HG03280 (cell line): ENCODE data around the gene ZNFX1.

Experiments used
- ATAC-seq: cut with Tn5 transposase; IDR thresholded peaks from one replicate; pipeline ENCODE4 v1.9.1; 2021; ENCODE audit warnings: mild to moderate bottlenecking, moderate library complexity; ENCODE audit not compliant: unreplicated experiment

Gene ZNFX1

DNA sequence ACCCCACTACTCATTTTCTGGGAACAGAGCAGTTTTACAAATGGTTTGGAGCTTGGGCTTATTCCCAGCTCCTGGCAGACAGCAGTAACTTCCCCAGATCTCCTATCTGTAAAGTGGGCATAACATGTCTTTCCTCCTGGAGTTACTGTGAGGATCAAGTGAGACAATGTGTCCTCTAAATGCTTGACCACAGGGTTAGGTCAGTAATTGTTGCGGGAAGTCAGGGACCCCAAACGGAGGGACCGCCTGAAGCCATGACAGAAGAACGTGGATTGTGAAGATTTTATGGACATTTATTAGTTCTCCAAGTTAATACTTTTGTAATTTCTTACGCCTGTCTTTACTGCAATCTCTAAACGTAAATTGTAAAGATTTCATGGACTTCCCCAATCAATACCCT, 15.3 kb upstream of the ZNFX1 start:
- ATAC-seq = no peak

- no peak for ATAC-seq
These were observed 14.2 kb upstream of the ZNFX1 start for GRCh38 chr20:49292010-49292409.

- no peak for ATAC-seq
These were observed 13.3 kb upstream of the ZNFX1 start for GRCh38 chr20:49291200-49291599.

- no peak for ATAC-seq
These were observed 12.8 kb upstream of the ZNFX1 start for GRCh38 chr20:49290608-49291191.

- no peak for ATAC-seq
These were observed 11.2 kb upstream of the ZNFX1 start for GRCh38 chr20:49288784-49289696.

DNA sequence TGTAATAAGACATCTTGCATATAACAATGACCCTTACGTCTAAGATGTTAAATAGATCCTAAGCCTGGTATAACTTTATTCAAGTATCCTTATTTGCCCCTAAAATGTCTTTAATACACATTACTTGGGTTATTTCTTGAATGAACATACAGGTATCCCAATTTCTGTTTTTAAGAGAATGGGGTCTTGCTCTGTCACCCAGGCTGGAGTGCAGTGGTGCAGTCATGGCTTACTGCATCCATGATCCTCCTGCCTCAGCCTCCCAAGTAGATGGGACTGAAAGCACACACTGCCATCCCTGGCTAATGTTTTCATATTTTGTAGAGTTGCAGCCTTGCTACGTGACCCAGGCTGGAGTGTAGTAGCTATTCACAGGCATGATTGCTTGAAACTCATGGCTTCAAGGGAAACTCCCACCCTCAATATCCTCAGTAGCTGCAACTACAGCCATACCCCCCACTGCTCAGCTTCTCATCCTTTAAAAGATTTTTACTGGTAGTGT, 10.4 kb upstream of the ZNFX1 start:
- ATAC-seq = no peak

- no peak for ATAC-seq
These were observed 9.8 kb upstream of the ZNFX1 start for GRCh38 chr20:49287555-49288249.

GRCh38 chr20:49286689-49287551, 9.1 kb upstream of the ZNFX1 start:
- no peak for ATAC-seq

DNA sequence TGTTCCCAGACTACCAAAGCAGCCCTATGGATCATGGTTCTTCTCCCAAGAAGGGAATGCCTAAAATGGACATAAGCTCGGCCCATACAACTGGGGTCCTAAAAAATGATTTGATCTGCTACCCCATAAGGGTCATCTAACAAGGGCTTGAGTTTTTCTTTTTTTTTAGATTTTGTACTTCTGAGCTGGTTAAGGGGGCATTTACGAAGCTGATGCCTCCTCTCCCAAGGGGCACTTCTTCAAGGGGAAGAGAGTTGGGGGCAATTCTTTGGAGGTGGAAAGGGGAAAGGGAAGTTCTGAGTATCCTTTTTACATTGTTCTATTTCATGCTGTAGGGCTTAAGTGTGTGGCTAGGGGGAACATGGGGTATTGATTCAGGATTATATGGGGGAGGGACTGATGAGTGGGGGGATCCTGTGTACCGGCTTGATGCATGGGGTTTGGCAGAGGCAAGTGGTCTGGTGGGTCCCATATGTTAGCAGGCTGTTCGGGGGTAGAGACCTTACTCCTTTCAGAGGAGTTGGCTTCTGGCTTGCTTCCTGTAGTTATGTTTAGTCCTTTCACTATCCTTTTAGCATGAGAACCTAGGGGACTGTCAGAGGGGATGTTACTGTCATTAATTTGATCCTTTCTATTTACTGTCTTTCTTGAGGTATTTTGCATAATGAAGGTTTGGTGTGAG, 8.1 kb upstream of the ZNFX1 start:
- no peak for ATAC-seq

GRCh38 chr20:49285233-49285668, 7.4 kb upstream of the ZNFX1 start:
- ATAC-seq = no peak

GRCh38 chr20:49284818-49285217, 7.0 kb upstream of the ZNFX1 start:
- ATAC-seq = no peak

- ATAC-seq = no peak
These were observed 6.1 kb upstream of the ZNFX1 start for GRCh38 chr20:49283703-49284625.

DNA sequence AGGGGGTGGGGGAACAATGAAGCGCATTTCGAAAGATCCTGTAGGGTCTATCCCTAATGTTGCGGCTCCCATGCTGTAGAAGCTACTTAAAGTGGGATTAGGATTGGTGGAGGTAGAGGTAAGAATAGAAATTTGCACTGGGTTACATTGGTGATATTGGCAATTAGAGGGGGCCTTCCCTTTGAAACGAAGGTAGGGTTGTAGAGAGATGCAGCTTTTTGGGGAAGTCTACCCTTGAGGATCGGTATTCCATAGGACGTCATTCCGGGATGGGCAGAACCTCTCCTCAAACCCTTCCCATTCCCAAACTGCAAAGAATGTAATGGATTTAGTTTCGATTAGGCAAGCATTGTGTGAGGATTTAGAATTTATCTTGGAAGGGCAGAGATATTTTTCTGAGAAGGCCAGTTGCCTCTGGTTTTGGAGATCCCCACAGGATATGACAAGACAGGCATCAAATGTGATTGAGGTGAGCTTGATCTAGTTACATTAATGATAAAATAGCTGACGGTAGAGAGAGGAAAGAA, 5.4 kb upstream of the ZNFX1 start:
- no peak for ATAC-seq

- no peak for ATAC-seq
These were observed 4.8 kb upstream of the ZNFX1 start for GRCh38 chr20:49282584-49283171.

GRCh38 chr20:49281913-49282467, 4.1 kb upstream of the ZNFX1 start:
- ATAC-seq = no peak

GRCh38 chr20:49281059-49281912, 3.4 kb upstream of the ZNFX1 start:
- no peak for ATAC-seq

DNA sequence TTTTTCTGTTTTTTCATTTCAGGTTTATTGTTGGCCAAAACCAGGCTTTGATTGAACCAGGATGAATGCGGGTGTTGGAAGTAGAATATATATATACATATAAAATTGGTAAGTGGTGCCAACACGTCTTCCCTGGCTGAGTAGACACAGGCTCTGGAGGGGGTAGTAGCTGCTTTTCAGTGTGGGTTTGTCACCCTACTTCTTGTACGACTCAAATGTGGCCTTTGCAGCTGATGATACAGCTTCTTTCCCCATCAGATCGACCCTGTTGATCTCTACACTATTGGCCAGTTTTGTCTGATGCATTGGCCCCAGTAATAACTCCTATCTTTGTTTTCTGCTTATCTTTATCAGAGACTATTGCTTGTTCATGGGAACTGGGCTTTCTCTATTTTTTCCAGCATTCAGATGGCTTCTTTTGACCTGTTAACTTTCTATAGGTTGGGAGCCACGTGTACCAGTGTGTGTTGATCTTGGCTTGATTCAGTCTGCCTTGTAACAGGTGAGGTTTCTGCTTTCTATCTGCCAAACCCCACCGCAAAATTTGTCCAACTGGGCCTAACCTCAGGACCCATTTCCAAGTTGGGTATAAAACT, 2.7 kb upstream of the ZNFX1 start:
- ATAC-seq = no peak
